ENCODE measurements around the gene CCL11. TPM values are rescaled to one million over a fixed set of nuclear protein-coding genes. Genes with fewer than 3 reads are reported as not detected.

The CCL11 gene
- polyA plus RNA-seq, 2 of the 4 experiments (the other 2 are of a cell fraction): not detected

GRCh38 chr17:34301986-34302385 lies 16.4 kb downstream of the CCL11 start:
- no peak overlapping the region for H3K4me2 ChIP-seq
- H3K9me3 ChIP-seq: no peaks in the 10 kb centered on the region
- no peak for DNase-seq (ENCODE audit: low read depth in 1 of 2, low spot score in 1 of 2)
- TF ChIP-seq ELK1 (IDR thresholded peaks at IDR 0.05; ENCODE audit: low read depth, low read length) (no peak), HOXB13 (CRISPR knock-in tag; IDR thresholded peaks at IDR 0.05; ENCODE audit: low read depth) (no peak), HMGXB4 (CRISPR knock-in tag; IDR thresholded peaks at IDR 0.05; ENCODE audit: borderline replicate concordance) (no peak), CBX2 (IDR thresholded peaks at IDR 0.05; ENCODE audit: borderline replicate concordance, low read depth) (no peak), USF2 (IDR thresholded peaks at IDR 0.05) (no peak)
- peaks cover 4% of the 10 kb centered on the region; the same call in 1 of the 3 replicates for H3K4me1 ChIP-seq
- ChIA-PET CTCF (interaction anchor here (0.6 to 6.6 kb wide), 8 partner anchors 16 to 1312 kb away, joined by 3 to 42 read pairs (median 4); no protein-coding TSS in a partner anchor), POLR2A (no interaction called here)
- FAIRE-seq: no peak
- no peak overlapping the region for H3K27ac ChIP-seq
- no peak for ATAC-seq
- WGBS (ENCODE audit: missing lambda C conversion rate): 56% methylated on average over 2 of the region's 2 CpGs
- no peak overlapping the region for H3K4me3 ChIP-seq

GRCh38 chr17:34302636-34303035 lies 17.1 kb downstream of the CCL11 start:
- 52% methylated on average over 1 of the region's 1 CpG for WGBS (ENCODE audit: missing lambda C conversion rate)
- TF ChIP-seq NR3C1 (IDR thresholded peaks at IDR 0.05): no peak
- no peak for TF ChIP-seq ESRRA (IDR thresholded peaks at IDR 0.05; ENCODE audit: borderline replicate concordance, low read length)
- TF ChIP-seq KDM1A (IDR thresholded peaks at IDR 0.05; ENCODE audit: low read depth): no peak
- Histone ChIP-seq H3K4me2 (no peak overlapping the region), H3K4me1 (peaks cover 4% of the 10 kb centered on the region; the same call in 1 of the 3 replicates), H3K4me3 (no peak overlapping the region), H3K27ac (no peak overlapping the region), H3K9me3 (no peaks in the 10 kb centered on the region)
- ChIA-PET POLR2A (no interaction called here), CTCF (interaction anchor here (0.7 to 6.6 kb wide), 6 partner anchors 23 to 101 kb away, joined by 3 to 42 read pairs (median 4); no protein-coding TSS in a partner anchor)
- no peak for DNase-seq (ENCODE audit: low read depth in 1 of 2, low spot score in 1 of 2)
- no peak for ATAC-seq
- no peak for FAIRE-seq

- Histone ChIP-seq H3K4me1 (peaks cover 4% of the 10 kb centered on the region; the same call in 1 of the 3 replicates), H3K27ac (no peak overlapping the region), H3K9me3 (no peaks in the 10 kb centered on the region), H3K4me2 (no peak overlapping the region), H3K4me3 (no peak overlapping the region)
- no peak for ATAC-seq
- WGBS (ENCODE audit: missing lambda C conversion rate): 52% methylated on average over 2 of the region's 2 CpGs
- FAIRE-seq: no peak
- TF ChIP-seq CTCF (IDR thresholded peaks at IDR 0.05) (no peak), KDM1A (IDR thresholded peaks at IDR 0.05; ENCODE audit: low read depth) (no peak), ZSCAN20 (CRISPR knock-in tag; IDR thresholded peaks at IDR 0.05) (no peak), REST (IDR thresholded peaks at IDR 0.05) (no peak), SMC3 (IDR thresholded peaks at IDR 0.05) (no peak), POLR2AphosphoS2 (conservative IDR thresholded peaks at IDR 0.05; ENCODE audit: low read length) (no peak), RFX5 (IDR thresholded peaks at IDR 0.05) (no peak), MYC (IDR thresholded peaks at IDR 0.05; ENCODE audit: borderline replicate concordance, low read length) (no peak), CHD2 (IDR thresholded peaks at IDR 0.05; ENCODE audit: low read length, partially characterized antibody) (no peak), RAD21 (conservative IDR thresholded peaks at IDR 0.05 in 1 of 2, IDR thresholded peaks at IDR 0.05 in 1 of 2) (no peak), FOSB (CRISPR knock-in tag; IDR thresholded peaks at IDR 0.05) (no peak), CBX2 (IDR thresholded peaks at IDR 0.05; ENCODE audit: borderline replicate concordance, low read depth) (no peak), EHMT2 (IDR thresholded peaks at IDR 0.05; ENCODE audit: low read depth) (no peak), ZNF302 (CRISPR knock-in tag; IDR thresholded peaks at IDR 0.05) (no peak), JUNB (IDR thresholded peaks at IDR 0.05) (no peak)
- DNase-seq (ENCODE audit: low read depth in 1 of 2, low spot score in 1 of 2): no peak
- POLR2A ChIA-PET: no interaction called here
- CTCF ChIA-PET: interaction anchor here (1.6 to 6.6 kb wide), 3 partner anchors 53 to 102 kb away, joined by 4 to 42 read pairs (median 10); no protein-coding TSS in a partner anchor
These were observed 18.1 kb downstream of the CCL11 start for GRCh38 chr17:34303606-34304005.

All from A549 (cell line).